Osteoblast (primary cell): ENCODE data around the gene CSE1L. TPM values are rescaled to one million over a fixed set of nuclear protein-coding genes. Genes with fewer than 3 reads are reported as not detected.

Experiments
- DNase-seq: peaks from one replicate; pipeline ENCODE4 v3.0.0; 2011; ENCODE audit warnings: low spot score, mixed read lengths; ENCODE audit not compliant: insufficient read length; ENCODE audit errors: missing footprints
- H2AFZ ChIP-seq: 2 replicates; pipeline ENCODE4 v1.6.0; 2011; ENCODE audit warnings: mild to moderate bottlenecking, low read length
- H3K27ac ChIP-seq: 2 replicates; pipeline ENCODE4 v1.5.1; 2011; ENCODE audit warnings: mild to moderate bottlenecking, low read depth, low read length, moderate library complexity
- H3K27me3 ChIP-seq: 2 replicates; pipeline ENCODE4 v1.6.0; 2012; ENCODE audit warnings: mild to moderate bottlenecking, control low read depth, inconsistent platforms, low read length, moderate library complexity; ENCODE audit not compliant: insufficient read depth
- H3K36me3 ChIP-seq: 2 replicates; pipeline ENCODE4 v1.5.1; 2011; ENCODE audit warnings: mild to moderate bottlenecking, low read length, control low read depth, moderate library complexity; ENCODE audit not compliant: insufficient read depth
- H3K4me1 ChIP-seq: 2 replicates; pipeline ENCODE4 v1.5.1; 2011; ENCODE audit warnings: mild to moderate bottlenecking, low read length, control low read depth, moderate library complexity; ENCODE audit not compliant: insufficient read depth
- H3K4me2 ChIP-seq: 2 replicates; pipeline ENCODE4 v1.6.0; 2011; ENCODE audit warnings: mild to moderate bottlenecking, low read length; ENCODE audit not compliant: insufficient read depth
- H3K4me3 ChIP-seq: fragments of 200-600 bp; sonication (generic); 3 replicates; pipeline ENCODE4 v1.5.1; 2012; ENCODE audit warnings: mild to moderate bottlenecking, low read length, inconsistent platforms; ENCODE audit not compliant: insufficient read depth
- H3K79me2 ChIP-seq: 2 replicates; pipeline ENCODE4 v1.6.0; 2012; ENCODE audit warnings: mild to moderate bottlenecking, low read length, control low read depth, inconsistent platforms; ENCODE audit not compliant: insufficient read depth
- H3K9me3 ChIP-seq: 2 replicates; pipeline ENCODE4 v1.5.1; 2011; ENCODE audit warnings: low read depth, low read length, control low read depth
- H4K20me1 ChIP-seq: 2 replicates; pipeline ENCODE4 v1.6.0; 2012; ENCODE audit warnings: mild to moderate bottlenecking, low read length, control low read depth; ENCODE audit not compliant: insufficient read depth
- total RNA-seq: library from RNA; depleted of rRNA; stranded (reverse); fragments of >200 nt; gene quantifications from 2 replicates; pipeline ENCODE4 v1.2.3, GENCODE V29; 2012
- TF ChIP-seq, protein P1 (sequence below): IDR thresholded peaks from 2 replicates; pipeline ENCODE4 v1.5.1; 2011; ENCODE audit warnings: mild to moderate bottlenecking, low read depth, low read length, moderate library complexity; ENCODE audit errors: extremely low read depth

The CSE1L gene
- total RNA-seq, 1 donor, result 48.9 TPM

- H3K27me3 ChIP-seq, result no peaks in the 10 kb centered on the region
- H3K36me3 ChIP-seq, result peaks cover 67% of the 10 kb centered on the region
- peak overlapping the region; percentile 63 for H3K27ac ChIP-seq
- TF ChIP-seq, protein P1, sequence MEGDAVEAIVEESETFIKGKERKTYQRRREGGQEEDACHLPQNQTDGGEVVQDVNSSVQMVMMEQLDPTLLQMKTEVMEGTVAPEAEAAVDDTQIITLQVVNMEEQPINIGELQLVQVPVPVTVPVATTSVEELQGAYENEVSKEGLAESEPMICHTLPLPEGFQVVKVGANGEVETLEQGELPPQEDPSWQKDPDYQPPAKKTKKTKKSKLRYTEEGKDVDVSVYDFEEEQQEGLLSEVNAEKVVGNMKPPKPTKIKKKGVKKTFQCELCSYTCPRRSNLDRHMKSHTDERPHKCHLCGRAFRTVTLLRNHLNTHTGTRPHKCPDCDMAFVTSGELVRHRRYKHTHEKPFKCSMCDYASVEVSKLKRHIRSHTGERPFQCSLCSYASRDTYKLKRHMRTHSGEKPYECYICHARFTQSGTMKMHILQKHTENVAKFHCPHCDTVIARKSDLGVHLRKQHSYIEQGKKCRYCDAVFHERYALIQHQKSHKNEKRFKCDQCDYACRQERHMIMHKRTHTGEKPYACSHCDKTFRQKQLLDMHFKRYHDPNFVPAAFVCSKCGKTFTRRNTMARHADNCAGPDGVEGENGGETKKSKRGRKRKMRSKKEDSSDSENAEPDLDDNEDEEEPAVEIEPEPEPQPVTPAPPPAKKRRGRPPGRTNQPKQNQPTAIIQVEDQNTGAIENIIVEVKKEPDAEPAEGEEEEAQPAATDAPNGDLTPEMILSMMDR, result peak; percentile 57
- no peaks in the 10 kb centered on the region for H3K79me2 ChIP-seq
- H4K20me1 ChIP-seq, result no peaks in the 10 kb centered on the region
- H3K4me2 ChIP-seq, result no peak overlapping the region
- DNase-seq, result peak; percentile 83
- no peak overlapping the region for H2AFZ ChIP-seq
- no peaks in the 10 kb centered on the region for H3K9me3 ChIP-seq
- no peak overlapping the region for H3K4me3 ChIP-seq
- H3K4me1 ChIP-seq, result peaks cover 5% of the 10 kb centered on the region
Measured at GRCh38 chr20:49028684-49029083, 17.4 kb upstream of the CSE1L start.

DNA sequence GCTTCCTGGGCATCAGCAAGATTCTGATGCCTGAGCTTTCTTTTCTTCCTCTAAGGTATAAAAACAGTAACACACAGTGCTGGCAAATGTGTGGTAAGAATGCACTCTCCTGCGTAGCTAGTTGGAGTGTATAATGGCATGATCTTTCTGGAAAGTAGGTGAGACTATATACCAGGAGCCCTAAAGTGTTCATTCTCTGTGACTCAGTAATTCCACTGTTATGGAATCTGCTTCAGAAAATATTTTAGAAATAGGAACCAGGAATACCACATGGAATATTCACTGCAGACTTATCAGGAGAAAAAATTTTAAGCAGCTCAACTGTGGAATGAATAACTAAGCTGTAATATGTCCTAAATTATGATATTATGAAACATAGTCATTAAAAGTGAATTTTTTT, 16.9 kb upstream of the CSE1L start:
- peak; percentile 49 for DNase-seq
- Histone ChIP-seq H3K9me3 (no peaks in the 10 kb centered on the region), H3K4me3 (no peak overlapping the region), H3K4me1 (peaks cover 5% of the 10 kb centered on the region), H3K27ac (peak overlapping the region; percentile 63), H3K4me2 (no peak overlapping the region), H3K79me2 (no peaks in the 10 kb centered on the region), H3K36me3 (peaks cover 67% of the 10 kb centered on the region), H3K27me3 (no peaks in the 10 kb centered on the region), H2AFZ (no peak overlapping the region), H4K20me1 (no peaks in the 10 kb centered on the region)
- TF ChIP-seq, protein P1, result no peak

DNA sequence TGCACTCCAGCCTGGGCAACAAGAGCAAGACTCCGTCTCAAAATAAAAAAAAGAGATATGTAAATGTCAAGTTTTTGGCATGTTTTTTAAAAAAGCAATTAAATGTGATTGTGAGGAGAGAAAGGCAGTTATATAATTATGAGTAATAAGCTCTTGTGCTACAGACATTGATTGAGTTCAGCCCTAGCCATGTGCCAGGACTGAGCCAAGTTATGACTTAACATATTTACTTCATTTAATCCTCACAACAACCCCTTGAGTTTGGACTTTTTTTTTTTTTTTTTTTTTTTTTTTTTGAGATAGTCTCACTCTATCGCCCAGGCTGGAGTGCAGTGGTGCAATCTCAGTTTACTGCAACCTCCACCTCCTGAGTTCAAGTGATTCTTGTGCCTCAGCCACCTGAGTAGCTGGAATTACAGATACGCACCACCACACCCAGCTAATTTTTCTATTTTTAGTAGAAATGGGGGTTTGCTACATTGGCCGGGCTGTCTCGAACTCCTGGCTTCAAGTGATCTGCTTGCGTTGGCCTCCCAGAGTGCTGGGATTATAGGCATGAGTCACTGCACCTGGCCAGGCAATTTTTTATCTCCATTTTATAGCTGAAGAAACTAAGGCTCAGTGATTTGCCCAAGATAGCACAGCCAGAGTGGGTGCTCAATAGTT, 15.0 kb upstream of the CSE1L start:
- Histone ChIP-seq H4K20me1 (no peaks in the 10 kb centered on the region), H3K27ac (no peak overlapping the region), H3K4me2 (no peak overlapping the region), H3K79me2 (no peaks in the 10 kb centered on the region), H3K36me3 (peaks cover 63% of the 10 kb centered on the region), H2AFZ (no peak overlapping the region), H3K4me3 (no peak overlapping the region), H3K4me1 (peaks cover 5% of the 10 kb centered on the region), H3K27me3 (no peaks in the 10 kb centered on the region), H3K9me3 (no peaks in the 10 kb centered on the region)
- TF ChIP-seq, protein P1, result no peak
- no peak for DNase-seq

DNA sequence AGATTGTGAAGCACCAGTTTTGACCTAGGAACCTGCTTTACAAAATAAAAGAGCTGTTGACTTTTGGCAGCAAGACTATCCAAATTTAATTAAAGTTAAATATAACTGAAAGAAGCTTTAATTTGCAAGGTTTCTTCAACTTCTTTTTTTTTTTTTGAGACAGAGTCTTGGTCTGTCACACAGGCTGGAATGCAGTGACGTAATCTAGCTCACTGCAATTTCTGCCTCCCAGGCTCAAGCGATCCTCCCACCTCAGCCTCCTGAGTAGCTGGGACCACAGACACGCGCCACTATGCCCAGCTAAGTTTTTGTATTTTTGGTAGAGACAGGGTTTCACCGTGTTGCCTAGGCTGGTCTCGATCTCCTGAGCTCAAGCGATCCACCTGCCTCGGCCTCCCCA, 13.7 kb upstream of the CSE1L start:
- H3K4me2 ChIP-seq, result no peak overlapping the region
- H3K27me3 ChIP-seq, result no peaks in the 10 kb centered on the region
- no peak for DNase-seq
- H4K20me1 ChIP-seq, result no peaks in the 10 kb centered on the region
- TF ChIP-seq, protein P1, result no peak
- no peaks in the 10 kb centered on the region for H3K9me3 ChIP-seq
- H2AFZ ChIP-seq, result no peak overlapping the region
- no peak overlapping the region for H3K27ac ChIP-seq
- peaks cover 51% of the 10 kb centered on the region for H3K36me3 ChIP-seq
- no peaks in the 10 kb centered on the region for H3K79me2 ChIP-seq
- H3K4me1 ChIP-seq, result peaks cover 5% of the 10 kb centered on the region
- no peak overlapping the region for H3K4me3 ChIP-seq
